PC-3 (cell line): ENCODE results near the gene MACROD1. TPM values are rescaled to one million over a fixed set of nuclear protein-coding genes. Genes with fewer than 3 reads are reported as not detected.

ENCODE experiments used
- ATAC-seq: fragments of 200-7000 bp; cut with Tn5 transposase; 2 replicates; pipeline ENCODE4 v1.9.1; 2020; ENCODE audit warnings: mild to moderate bottlenecking, moderate library complexity
- BruUV-seq: library from RNA; stranded (reverse); fragments of 400-500 nt; replicated peaks from 2 replicates; lab custom pipeline; 2021; lab: Mats Ljungman, UMichigan
- CTCF ChIA-PET: fragments of 300-600 bp; sonication (Branson Sonifier 250); formaldehyde crosslinking; loops from one replicate; lab custom pipeline; 2022; ENCODE audit warnings: antibody characterized with exemption; lab: Charles Lee
- POLR2A ChIA-PET: fragments of 300-600 bp; sonication (Branson Sonifier 250); formaldehyde crosslinking; loops from one replicate; lab custom pipeline; 2022; ENCODE audit warnings: antibody characterized with exemption; ENCODE audit not compliant: unreplicated experiment; lab: Charles Lee
- DNase-seq: peaks from one replicate; pipeline ENCODE4 v3.0.0-alpha.2; 2015
- H2AFZ ChIP-seq: fragments of 300-600 bp; sonication (generic); 2 replicates; pipeline ENCODE4 v1.6.0; 2016; ENCODE audit warnings: antibody characterized with exemption, low read length
- H3F3A ChIP-seq: fragments of 300-600 bp; sonication (generic); one replicate; pipeline ENCODE4 v1.6.0; 2017; ENCODE audit warnings: antibody characterized with exemption, low read length, control low read depth, mild to moderate bottlenecking; ENCODE audit not compliant: unreplicated experiment
- H3K27ac ChIP-seq: fragments of 300-600 bp; sonication (generic); 2 replicates; pipeline ENCODE4 v1.5.1; 2016; ENCODE audit warnings: mild to moderate bottlenecking, low read length
- H3K27me3 ChIP-seq: fragments of 300-600 bp; sonication (generic); 2 replicates; pipeline ENCODE4 v1.6.1; 2016; ENCODE audit warnings: low read length, mixed read lengths
- H3K36me3 ChIP-seq: fragments of 300-600 bp; sonication (generic); 2 replicates; pipeline ENCODE4 v1.6.1; 2016; ENCODE audit warnings: low read depth, mixed run types, low read length, mixed read lengths
- H3K4me1 ChIP-seq: fragments of 300-600 bp; sonication (generic); 2 replicates; pipeline ENCODE4 v1.5.1; 2016; ENCODE audit warnings: low read length; ENCODE audit not compliant: insufficient read depth
- H3K4me2 ChIP-seq: fragments of 300-600 bp; sonication (generic); 2 replicates; pipeline ENCODE4 v1.6.0; 2016; ENCODE audit warnings: low read length
- H3K4me3 ChIP-seq: fragments of 300-600 bp; sonication (generic); 2 replicates; pipeline ENCODE4 v1.5.1; 2016; ENCODE audit warnings: mild to moderate bottlenecking, low read length, mixed read lengths
- H3K79me2 ChIP-seq: fragments of 300-600 bp; sonication (generic); 2 replicates; pipeline ENCODE4 v1.6.1; 2017; ENCODE audit warnings: low read length, mixed read lengths
- H3K9ac ChIP-seq: fragments of 300-600 bp; sonication (generic); 2 replicates; pipeline ENCODE4 v1.6.0; 2016; ENCODE audit warnings: mild to moderate bottlenecking, low read length
- H3K9me2 ChIP-seq: fragments of 300-600 bp; sonication (generic); replicated peaks from 2 replicates; pipeline ENCODE4 v1.6.1; 2016; ENCODE audit warnings: mixed run types, low read length, mixed read lengths
- H3K9me3 ChIP-seq: fragments of 300-600 bp; sonication (generic); 2 replicates; pipeline ENCODE4 v1.6.1; 2016; ENCODE audit warnings: low read length, mixed read lengths
- H4K20me1 ChIP-seq: fragments of 300-600 bp; sonication (generic); 2 replicates; pipeline ENCODE4 v1.6.1; 2016; ENCODE audit warnings: low read length, mixed read lengths
- EZH2 ChIP-seq: fragments of 300-600 bp; sonication (generic); IDR thresholded peaks from one replicate; pipeline ENCODE4 v1.6.1; 2017; ENCODE audit warnings: antibody characterized with exemption, mild to moderate bottlenecking, low read length; ENCODE audit not compliant: unreplicated experiment
- EZH2phosphoT487 ChIP-seq: fragments of 300-600 bp; sonication (generic); IDR thresholded peaks from 2 replicates; pipeline ENCODE4 v1.6.1; 2018; ENCODE audit warnings: mild to moderate bottlenecking, antibody characterized with exemption, low read length, borderline replicate concordance
- intact Hi-C: fragments of 100-400 bp; cut with micrococcal nuclease; formaldehyde crosslinking; loops from 2 replicates; pipeline ENCODE4 v1.9.0; 2023
- total RNA-seq: library from RNA; depleted of rRNA; stranded (reverse); fragments of >200 nt; gene quantifications from 2 replicates; pipeline ENCODE4 v1.2.3, GENCODE V29; 2014
- TF ChIP-seq, protein P1 (sequence below): fragments of 300-600 bp; sonication (generic); conservative IDR thresholded peaks from 2 replicates; pipeline ENCODE4 v1.5.1; 2017; ENCODE audit warnings: antibody characterized with exemption, low read depth, mild to moderate bottlenecking, low read length

MACROD1 gene
- total RNA-seq, 1 experiment from 2014 or later = 71.4 TPM

DNA sequence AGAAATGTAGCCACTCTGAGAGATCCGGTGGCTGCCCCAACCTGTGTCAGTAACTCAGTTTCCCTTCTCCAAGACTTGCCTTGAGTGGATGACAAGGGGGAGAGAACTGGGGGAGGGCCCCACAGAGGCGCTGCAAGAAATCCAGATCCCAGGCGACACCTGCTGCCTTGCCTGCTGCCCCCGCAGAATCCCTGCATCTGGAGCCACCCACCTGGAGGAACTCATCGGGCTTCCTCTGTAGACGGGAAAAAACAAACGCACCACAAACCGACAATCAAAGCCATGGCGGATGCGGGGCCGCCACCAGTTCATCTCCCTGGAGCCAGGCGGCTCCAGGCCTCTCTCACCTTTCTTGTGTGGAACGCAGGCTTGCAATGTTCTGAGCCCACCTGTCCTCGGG lies 40.2 kb downstream of the MACROD1 start:
- ATAC-seq (no peak), DNase-seq (no peak)
- intact Hi-C loops = no loop called here
- CTCF ChIA-PET = no interaction called here
- Histone ChIP-seq H4K20me1 (no peaks in the 10 kb centered on the region), H3F3A (no peaks in the 10 kb centered on the region), H2AFZ (no peak overlapping the region), H3K4me1 (no peaks in the 10 kb centered on the region), H3K79me2 (no peaks in the 10 kb centered on the region), H3K36me3 (no peaks in the 10 kb centered on the region), H3K9me2 (no peaks in the 10 kb centered on the region), H3K27ac (no peak overlapping the region), H3K27me3 (no peaks in the 10 kb centered on the region), H3K4me3 (no peak overlapping the region), H3K9ac (no peak overlapping the region), H3K4me2 (no peak overlapping the region), H3K9me3 (no peaks in the 10 kb centered on the region)
- no TSS peak for BruUV-seq
- TF ChIP-seq EZH2phosphoT487 (no peak), EZH2 (no peak)
- TF ChIP-seq, protein P1, sequence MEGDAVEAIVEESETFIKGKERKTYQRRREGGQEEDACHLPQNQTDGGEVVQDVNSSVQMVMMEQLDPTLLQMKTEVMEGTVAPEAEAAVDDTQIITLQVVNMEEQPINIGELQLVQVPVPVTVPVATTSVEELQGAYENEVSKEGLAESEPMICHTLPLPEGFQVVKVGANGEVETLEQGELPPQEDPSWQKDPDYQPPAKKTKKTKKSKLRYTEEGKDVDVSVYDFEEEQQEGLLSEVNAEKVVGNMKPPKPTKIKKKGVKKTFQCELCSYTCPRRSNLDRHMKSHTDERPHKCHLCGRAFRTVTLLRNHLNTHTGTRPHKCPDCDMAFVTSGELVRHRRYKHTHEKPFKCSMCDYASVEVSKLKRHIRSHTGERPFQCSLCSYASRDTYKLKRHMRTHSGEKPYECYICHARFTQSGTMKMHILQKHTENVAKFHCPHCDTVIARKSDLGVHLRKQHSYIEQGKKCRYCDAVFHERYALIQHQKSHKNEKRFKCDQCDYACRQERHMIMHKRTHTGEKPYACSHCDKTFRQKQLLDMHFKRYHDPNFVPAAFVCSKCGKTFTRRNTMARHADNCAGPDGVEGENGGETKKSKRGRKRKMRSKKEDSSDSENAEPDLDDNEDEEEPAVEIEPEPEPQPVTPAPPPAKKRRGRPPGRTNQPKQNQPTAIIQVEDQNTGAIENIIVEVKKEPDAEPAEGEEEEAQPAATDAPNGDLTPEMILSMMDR = no peak
- POLR2A ChIA-PET = no interaction called here

DNA sequence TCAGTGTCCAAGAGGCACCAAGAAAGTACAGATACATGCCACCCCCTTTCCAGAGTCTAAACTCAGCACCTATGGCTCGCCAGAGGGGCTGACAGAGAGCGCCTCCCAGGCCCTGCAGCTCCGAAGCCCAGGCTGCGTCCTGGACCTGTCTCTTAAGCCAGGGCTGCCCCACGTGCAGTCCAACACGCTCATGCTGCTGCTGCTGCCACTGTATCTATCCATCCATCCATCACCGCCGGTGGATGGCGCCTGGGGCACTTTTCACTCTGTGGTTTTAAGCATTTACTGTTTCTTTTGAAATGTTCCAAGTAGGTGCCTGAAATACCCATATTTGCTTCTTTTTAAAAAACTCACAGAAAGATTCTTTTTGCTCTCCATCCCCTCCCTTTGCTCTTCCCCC lies 41.8 kb downstream of the MACROD1 start:
- TF ChIP-seq EZH2 = no peak
- TF ChIP-seq EZH2phosphoT487 = no peak
- TF ChIP-seq, protein P1 = no peak
- intact Hi-C loops = no loop called here
- no TSS peak for BruUV-seq

DNA sequence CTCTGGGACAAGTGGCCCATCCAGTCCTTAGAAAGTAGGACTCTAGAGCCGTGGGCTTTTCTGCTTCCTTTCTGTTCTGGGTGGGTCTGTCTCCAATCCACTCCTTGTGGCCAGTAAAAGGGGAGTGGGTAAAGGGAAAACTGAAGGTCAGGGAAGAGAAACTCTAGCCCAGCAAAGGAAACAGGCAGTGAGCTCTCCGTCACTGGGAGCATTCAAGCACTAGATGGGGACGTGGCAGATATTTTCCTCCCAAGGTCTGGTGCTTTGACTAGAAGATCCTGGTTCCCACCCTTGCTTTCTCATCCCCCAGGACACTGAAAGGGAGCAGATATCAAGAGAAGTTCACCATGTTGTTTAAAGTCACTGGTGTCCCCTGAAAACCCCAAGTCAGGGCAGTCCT lies 42.2 kb downstream of the MACROD1 start:
- intact Hi-C loops = no loop called here
- no peaks in the 10 kb centered on the region for H3F3A ChIP-seq
- no TSS peak for BruUV-seq
- H4K20me1 ChIP-seq = no peaks in the 10 kb centered on the region
- H3K27ac ChIP-seq = no peak overlapping the region
- CTCF ChIA-PET = no interaction called here
- no peak overlapping the region for H3K4me3 ChIP-seq
- no peak overlapping the region for H2AFZ ChIP-seq
- TF ChIP-seq EZH2 (no peak), EZH2phosphoT487 (no peak)
- TF ChIP-seq, protein P1 = no peak
- H3K4me1 ChIP-seq = no peaks in the 10 kb centered on the region
- POLR2A ChIA-PET = no interaction called here
- no peaks in the 10 kb centered on the region for H3K36me3 ChIP-seq
- no peak for ATAC-seq
- DNase-seq = no peak
- H3K79me2 ChIP-seq = no peaks in the 10 kb centered on the region
- H3K9me3 ChIP-seq = no peaks in the 10 kb centered on the region
- no peak overlapping the region for H3K4me2 ChIP-seq
- no peaks in the 10 kb centered on the region for H3K9me2 ChIP-seq
- no peaks in the 10 kb centered on the region for H3K27me3 ChIP-seq
- no peak overlapping the region for H3K9ac ChIP-seq

More for the DNA sequence above, 41.8 kb downstream of the MACROD1 start:
- no peaks in the 10 kb centered on the region for H3K36me3 ChIP-seq
- no peak overlapping the region for H3K4me3 ChIP-seq
- H2AFZ ChIP-seq = no peak overlapping the region
- DNase-seq = peak; percentile 9
- H3F3A ChIP-seq = no peaks in the 10 kb centered on the region
- no peak overlapping the region for H3K9ac ChIP-seq
- H3K4me1 ChIP-seq = no peaks in the 10 kb centered on the region
- ChIA-PET CTCF (no interaction called here), POLR2A (no interaction called here)
- no peaks in the 10 kb centered on the region for H4K20me1 ChIP-seq
- no peaks in the 10 kb centered on the region for H3K9me3 ChIP-seq
- H3K4me2 ChIP-seq = no peak overlapping the region
- no peaks in the 10 kb centered on the region for H3K27me3 ChIP-seq
- no peak overlapping the region for H3K27ac ChIP-seq
- no peaks in the 10 kb centered on the region for H3K79me2 ChIP-seq
- no peak for ATAC-seq
- no peaks in the 10 kb centered on the region for H3K9me2 ChIP-seq
